OCI-LY3 (cell line): Measurements from ENCODE around the gene SLC30A4.

ENCODE experiments used
- EZH2phosphoT487 ChIP-seq: fragments of 200-600 bp; shearing (Covaris generic); IDR thresholded peaks from 2 replicates; pipeline ENCODE4 v1.6.1; 2018; ENCODE audit warnings: antibody characterized with exemption, mixed run types, low read depth
- TF ChIP-seq, protein P1 (sequence below): fragments of 200-600, 300-600 bp; sonication (generic); IDR thresholded peaks from 2 replicates; pipeline ENCODE4 v1.5.1; 2014; ENCODE audit warnings: antibody characterized with exemption, low read length, low read depth

DNA sequence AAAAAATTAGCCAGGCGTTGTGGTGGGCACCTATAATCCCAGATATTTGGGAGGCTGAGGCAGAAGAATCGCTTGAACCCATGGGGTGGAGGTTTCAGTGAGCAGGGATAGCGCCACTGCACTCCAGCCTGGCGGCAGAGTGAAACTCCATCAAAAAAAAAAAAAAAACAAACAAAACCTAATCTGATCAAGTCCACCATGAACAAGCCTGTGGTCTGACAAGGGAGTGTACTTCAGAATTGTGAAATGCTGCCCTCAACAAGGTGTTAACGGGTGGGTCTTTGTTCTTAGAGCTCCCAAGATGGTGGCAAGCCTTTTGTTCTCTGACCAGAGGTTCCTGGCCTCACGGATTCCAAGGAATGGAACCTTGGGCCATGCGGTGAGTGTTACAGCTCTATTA, 24.2 kb upstream of the SLC30A4 start:
- TF ChIP-seq, protein P1, sequence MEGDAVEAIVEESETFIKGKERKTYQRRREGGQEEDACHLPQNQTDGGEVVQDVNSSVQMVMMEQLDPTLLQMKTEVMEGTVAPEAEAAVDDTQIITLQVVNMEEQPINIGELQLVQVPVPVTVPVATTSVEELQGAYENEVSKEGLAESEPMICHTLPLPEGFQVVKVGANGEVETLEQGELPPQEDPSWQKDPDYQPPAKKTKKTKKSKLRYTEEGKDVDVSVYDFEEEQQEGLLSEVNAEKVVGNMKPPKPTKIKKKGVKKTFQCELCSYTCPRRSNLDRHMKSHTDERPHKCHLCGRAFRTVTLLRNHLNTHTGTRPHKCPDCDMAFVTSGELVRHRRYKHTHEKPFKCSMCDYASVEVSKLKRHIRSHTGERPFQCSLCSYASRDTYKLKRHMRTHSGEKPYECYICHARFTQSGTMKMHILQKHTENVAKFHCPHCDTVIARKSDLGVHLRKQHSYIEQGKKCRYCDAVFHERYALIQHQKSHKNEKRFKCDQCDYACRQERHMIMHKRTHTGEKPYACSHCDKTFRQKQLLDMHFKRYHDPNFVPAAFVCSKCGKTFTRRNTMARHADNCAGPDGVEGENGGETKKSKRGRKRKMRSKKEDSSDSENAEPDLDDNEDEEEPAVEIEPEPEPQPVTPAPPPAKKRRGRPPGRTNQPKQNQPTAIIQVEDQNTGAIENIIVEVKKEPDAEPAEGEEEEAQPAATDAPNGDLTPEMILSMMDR = no peak
- TF ChIP-seq EZH2phosphoT487 = no peak
